ENCODE data around the gene TCTN1.

DNA sequence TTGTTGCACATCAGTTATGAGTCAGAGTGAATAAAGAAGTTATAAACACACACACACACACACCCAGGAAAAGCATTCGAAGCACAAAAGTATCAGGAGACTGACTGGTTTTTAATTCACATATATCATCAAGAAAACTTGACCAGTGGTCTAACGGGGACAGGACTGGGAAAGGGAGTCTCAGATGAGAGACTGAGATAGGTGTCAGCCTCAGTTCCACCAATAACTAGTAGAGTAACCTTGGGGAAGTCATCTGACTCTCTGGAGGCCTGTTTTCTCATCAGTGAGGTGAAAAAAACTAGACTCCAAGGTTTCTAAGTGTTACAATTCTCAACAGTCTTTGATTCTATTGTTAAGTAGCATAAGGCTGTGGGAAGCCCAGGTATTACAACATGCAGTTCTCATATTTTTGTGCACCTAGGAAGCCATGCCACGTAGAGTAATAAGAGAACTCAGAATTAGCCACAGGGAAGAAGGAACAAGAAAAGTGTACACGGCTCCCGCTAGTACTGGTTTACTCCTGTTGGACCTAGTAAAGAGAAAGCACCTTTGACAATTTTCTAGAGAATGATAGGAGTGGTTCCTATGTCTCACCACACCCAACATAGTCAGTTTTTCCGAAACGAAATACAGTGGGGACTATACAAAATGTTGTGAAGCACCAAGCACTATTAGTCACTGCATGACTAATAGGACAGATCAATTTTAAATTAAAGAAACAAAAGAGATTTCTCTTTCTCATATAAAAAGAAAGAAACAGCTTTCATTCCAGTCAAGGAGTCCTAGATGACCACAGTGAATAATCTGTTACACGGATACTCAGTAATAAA is 35.9 kb upstream of the TCTN1 start:
- TF ChIP-seq, protein P1, sequence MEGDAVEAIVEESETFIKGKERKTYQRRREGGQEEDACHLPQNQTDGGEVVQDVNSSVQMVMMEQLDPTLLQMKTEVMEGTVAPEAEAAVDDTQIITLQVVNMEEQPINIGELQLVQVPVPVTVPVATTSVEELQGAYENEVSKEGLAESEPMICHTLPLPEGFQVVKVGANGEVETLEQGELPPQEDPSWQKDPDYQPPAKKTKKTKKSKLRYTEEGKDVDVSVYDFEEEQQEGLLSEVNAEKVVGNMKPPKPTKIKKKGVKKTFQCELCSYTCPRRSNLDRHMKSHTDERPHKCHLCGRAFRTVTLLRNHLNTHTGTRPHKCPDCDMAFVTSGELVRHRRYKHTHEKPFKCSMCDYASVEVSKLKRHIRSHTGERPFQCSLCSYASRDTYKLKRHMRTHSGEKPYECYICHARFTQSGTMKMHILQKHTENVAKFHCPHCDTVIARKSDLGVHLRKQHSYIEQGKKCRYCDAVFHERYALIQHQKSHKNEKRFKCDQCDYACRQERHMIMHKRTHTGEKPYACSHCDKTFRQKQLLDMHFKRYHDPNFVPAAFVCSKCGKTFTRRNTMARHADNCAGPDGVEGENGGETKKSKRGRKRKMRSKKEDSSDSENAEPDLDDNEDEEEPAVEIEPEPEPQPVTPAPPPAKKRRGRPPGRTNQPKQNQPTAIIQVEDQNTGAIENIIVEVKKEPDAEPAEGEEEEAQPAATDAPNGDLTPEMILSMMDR (IDR thresholded peaks at IDR 0.05; ENCODE audit: insufficient read depth, low read length, poor library complexity, severe bottlenecking), result no peak
- no peak for TF ChIP-seq EZH2phosphoT487 (conservative IDR thresholded peaks at IDR 0.05; ENCODE audit: low read length)
